Measurements from ENCODE around the gene HOXB2.

Gene HOXB2

DNA sequence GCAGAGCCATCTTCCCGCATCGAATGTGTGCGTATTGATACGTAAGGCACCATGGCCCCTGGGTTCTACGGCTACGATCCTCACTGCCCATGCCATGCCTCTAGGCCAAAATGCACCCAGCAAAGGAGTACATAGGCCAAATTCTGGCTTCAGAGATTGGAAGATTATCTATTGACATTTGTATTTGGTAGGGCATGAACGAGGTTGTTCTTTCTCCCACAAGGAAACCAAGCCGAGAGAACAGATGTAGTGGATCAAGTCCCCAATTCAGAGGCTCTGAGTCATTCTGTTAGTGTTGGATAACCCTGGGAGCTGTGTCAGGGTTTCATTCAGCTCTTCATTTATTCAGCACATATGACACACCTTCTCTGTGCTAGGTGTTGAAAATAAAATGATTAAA, 50.6 kb downstream of the HOXB2 start:
- H3K4me3 ChIP-seq (ENCODE audit: low read depth, low read length) = no peak overlapping the region
- no peak for DNase-seq (ENCODE audit: low read depth)
- TF ChIP-seq, protein P1, sequence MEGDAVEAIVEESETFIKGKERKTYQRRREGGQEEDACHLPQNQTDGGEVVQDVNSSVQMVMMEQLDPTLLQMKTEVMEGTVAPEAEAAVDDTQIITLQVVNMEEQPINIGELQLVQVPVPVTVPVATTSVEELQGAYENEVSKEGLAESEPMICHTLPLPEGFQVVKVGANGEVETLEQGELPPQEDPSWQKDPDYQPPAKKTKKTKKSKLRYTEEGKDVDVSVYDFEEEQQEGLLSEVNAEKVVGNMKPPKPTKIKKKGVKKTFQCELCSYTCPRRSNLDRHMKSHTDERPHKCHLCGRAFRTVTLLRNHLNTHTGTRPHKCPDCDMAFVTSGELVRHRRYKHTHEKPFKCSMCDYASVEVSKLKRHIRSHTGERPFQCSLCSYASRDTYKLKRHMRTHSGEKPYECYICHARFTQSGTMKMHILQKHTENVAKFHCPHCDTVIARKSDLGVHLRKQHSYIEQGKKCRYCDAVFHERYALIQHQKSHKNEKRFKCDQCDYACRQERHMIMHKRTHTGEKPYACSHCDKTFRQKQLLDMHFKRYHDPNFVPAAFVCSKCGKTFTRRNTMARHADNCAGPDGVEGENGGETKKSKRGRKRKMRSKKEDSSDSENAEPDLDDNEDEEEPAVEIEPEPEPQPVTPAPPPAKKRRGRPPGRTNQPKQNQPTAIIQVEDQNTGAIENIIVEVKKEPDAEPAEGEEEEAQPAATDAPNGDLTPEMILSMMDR (IDR thresholded peaks at IDR 0.05; ENCODE audit: insufficient read depth, low read depth, low read length, missing control alignments) = no peak
